Right ventricle myocardium inferior (tissue), 1 donor: ENCODE measurements around the gene SSBP2. TPM values are rescaled to one million over a fixed set of nuclear protein-coding genes. Genes with fewer than 3 reads are reported as not detected.

Experiments used
- ATAC-seq: fragments of 200-7000 bp; cut with Tn5 transposase; one replicate; pipeline ENCODE4 v1.9.1; 2020; ENCODE audit warnings: mild to moderate bottlenecking, moderate library complexity
- DNase-seq: peaks from one replicate; pipeline ENCODE4 v3.0.0; 2021; ENCODE audit errors: missing footprints
- intact Hi-C: fragments of 100-400 bp; cut with DNase I; formaldehyde crosslinking; loops from one replicate; pipeline ENCODE4 v1.11.0; 2022
- total RNA-seq: library from RNA; stranded (reverse); fragmentation: NEBNext Ultra II Directional; extraction: Animal tissue kit (Norgen Biotek cat#: 25700); gene quantifications from one replicate; pipeline ENCODE4 v1.2.1, GENCODE V29; 2021
- donor health status: DM: no; HTN: yes; CAD: no; lungs with severe emphysema.

The SSBP2 gene
- total RNA-seq, 1 donor from 2014 or later: 55.4 TPM

DNA sequence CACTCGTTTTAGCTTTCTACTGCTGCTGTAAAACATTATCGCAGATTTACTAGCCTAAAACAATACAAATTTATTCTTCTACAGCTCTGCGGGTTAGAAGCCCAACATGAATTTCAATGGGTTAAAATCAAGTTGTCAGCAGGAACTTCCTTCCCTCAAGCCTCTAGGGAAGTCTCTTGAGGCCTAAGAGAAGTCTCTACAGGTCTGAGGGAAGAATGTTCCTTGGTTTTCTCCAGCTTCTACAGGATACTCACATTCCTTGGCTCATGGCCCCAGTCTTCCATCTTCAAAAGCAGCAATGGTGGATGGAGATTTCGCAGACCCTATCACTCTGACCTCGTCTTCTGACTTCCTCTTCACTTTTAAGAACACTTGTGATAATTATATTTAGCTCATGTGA is 21.6 kb upstream of the SSBP2 start:
- intact Hi-C loops: no loop called here
- ATAC-seq: no peak
- DNase-seq: no peak

DNA sequence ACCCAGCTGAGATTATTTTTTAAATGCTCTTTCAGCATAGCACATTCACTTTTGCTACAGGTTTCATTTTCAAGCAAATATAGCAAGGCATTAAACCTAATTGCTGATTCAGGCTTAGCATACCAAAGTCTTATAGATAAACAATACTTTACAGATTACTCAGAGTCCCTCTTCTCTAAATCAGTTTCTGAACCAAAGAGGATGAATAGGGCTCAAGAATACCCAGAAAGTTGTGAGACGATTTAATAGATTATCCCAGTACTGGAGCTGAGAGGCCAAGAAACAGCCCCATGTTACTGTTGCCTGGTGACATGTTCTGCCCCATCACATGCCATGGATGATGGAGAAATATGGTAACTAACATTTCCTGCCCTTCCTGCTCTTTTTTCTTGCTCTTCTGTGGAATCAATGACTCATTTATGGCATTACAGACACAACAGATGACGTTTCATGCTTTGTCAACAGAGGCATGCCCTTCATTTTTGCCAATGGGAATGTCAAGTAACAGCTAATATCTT is 18.1 kb upstream of the SSBP2 start:
- intact Hi-C loops: no loop called here
- ATAC-seq (no peak), DNase-seq (no peak)

DNA sequence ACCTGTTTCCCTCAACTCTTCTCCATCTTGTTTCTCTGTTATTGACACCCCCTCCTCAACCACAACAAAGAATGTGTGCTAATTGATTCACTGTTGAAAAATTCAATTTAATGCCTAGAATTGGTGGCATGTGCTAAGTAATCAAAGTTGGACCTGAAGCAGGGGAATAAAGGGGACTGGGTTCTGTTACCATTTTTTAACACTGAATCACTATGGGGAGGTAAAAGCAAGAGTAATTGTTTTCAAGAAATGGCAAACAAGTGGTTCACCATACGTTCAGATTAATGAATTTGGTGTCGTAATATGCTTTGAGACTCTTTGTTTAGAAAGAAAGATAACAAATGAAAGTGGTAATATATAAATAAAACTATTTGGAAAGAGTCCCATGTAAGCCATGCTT is 17.0 kb upstream of the SSBP2 start:
- DNase-seq (no peak), ATAC-seq (no peak)
- intact Hi-C loops: no loop called here

DNA sequence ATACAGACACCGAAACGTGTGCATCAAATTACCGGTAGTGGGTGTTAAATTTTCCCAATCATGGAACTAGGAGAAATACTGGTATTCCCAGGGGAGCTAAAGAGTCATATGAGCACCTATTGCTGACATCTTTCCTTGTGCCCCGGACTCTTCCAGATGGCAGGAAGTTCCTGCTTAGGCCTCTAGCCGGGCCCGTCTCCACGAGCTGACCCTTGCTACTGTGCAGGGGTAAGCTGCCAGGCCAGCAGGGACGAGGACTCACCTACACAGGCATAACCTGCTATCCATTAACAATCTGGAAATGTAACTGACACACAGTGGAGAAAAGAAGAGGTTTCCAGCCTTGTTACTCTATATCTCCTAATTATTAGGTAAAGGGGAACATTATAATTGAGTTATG is 16.2 kb upstream of the SSBP2 start:
- no peak for ATAC-seq
- intact Hi-C loops: no loop called here
- no peak for DNase-seq

DNA sequence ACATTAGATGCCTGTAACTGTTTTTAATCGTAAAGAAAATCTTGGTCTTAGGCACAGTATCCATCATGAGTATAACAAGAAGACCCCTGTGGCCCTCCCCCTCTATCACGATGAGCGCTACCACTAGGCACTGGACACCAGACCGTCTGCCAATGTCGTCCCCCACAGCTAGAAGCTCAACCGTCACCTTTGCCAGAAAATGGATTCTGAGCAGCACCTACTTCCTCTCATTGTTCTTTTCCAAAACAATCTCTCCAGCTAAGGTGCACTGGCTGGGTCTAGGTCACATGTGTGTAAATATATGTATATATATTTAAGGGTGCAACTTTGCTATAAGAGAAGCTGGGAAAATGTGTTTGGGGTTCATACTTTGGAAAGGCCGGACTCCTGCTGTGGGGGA is 15.7 kb upstream of the SSBP2 start:
- intact Hi-C loops: no loop called here
- no peak for DNase-seq
- ATAC-seq: no peak

DNA sequence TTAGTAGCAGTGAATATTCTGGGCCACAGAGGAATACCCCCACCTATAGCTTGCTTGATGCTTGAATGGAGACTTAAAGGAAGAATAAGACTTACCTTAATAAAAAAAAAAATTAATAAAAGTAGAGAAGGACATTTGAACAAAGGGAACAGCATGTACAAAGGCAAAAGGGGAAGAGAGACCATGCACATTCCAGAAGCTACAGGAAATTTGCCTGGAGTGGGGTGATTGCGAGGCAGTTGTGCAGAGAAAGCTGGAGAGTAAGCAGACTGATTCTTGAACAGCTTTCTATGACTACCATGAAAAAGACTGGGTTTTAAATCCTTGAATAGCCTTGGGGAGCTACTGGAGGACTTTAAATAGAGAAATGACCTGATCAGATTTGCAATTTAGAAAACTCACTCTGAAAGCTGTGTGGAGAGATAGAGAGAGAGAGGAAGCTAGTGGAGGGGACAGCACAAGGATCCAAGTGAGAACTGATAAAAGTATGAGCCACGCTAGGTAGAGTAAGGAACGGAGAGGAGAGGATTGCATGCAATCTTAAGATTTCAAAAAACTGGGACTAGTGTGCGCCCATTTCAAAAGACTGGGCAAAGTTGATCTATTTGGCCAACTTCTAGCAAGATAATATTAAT is 12.5 kb upstream of the SSBP2 start:
- intact Hi-C loops: no loop called here
- DNase-seq (no peak), ATAC-seq (no peak)

DNA sequence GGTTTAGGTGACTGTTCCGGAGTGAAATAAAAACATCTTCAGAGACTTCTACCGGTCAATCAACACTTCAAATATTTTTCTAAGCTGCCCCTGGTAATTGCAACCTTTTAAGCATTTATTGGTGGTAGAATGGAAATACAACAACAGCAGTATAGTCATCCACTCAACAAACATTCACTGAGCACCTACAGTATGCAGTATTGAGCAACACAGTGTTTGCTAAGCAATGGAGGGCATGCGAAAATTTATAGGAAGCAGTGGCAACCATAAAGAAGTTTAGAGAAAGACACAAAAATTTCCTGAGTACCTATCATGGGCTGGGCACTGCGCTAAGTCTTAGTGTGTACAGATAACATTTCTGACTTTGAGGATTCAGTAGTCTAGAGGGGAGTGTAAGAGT is 12.0 kb upstream of the SSBP2 start:
- ATAC-seq: no peak
- intact Hi-C loops: no loop called here
- no peak for DNase-seq

DNA sequence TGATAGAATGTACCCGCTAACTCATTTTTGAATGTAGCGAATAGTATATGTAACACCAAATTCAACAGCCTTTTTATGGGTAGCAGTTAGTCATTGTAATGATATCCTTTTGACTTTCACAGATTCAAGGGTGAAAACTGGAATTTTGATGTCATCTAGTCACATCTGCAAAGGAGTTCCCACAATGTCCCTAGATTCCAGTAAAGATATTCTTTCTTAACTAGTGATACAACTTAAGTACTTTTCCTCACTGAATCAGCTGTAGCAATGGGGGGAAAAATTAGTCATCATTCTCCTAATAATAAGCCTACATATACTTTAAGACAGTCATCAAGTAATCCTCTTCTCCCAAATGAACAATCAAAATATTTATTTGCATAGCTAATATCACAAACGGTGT is 11.5 kb upstream of the SSBP2 start:
- DNase-seq (no peak), ATAC-seq (no peak)
- intact Hi-C loops: no loop called here

DNA sequence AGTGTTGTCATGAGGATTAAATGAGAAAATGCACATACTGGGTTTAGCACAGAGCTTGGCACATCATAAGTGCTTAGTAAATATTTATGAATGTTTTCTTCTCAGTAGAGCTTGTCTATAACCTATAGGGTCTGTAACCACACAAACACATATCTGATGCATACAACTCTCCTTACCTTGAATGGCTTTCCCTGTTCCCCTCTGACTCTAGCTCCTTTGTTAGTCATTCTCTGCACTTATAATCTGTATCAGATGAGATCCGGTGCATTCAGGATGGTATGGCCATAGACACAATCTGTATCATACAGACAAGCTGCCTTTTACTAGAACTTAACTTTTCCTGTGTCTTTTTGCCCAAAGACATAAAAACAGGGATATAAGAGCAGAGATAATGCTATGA is 11.1 kb upstream of the SSBP2 start:
- DNase-seq (no peak), ATAC-seq (no peak)
- intact Hi-C loops: no loop called here

DNA sequence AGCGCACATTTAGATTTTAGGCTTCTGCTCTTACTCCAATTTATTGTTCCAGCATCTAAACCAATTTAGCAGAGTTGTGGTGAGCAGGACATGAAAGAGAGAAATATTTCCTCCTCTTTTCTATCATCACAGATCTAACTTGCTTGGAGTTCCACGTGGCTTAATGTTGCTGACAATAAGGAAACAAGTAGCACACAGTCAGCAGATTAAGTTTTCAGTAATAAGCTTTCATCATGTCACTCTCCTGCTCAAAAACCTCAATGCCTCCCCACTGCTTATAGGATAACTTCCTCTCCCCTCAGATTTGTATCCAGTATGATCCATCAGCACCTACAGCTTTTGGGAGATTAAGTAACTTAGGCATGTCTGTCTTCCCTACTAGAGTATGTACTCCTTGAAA is 10.4 kb upstream of the SSBP2 start:
- ATAC-seq (no peak), DNase-seq (no peak)
- intact Hi-C loops: no loop called here

DNA sequence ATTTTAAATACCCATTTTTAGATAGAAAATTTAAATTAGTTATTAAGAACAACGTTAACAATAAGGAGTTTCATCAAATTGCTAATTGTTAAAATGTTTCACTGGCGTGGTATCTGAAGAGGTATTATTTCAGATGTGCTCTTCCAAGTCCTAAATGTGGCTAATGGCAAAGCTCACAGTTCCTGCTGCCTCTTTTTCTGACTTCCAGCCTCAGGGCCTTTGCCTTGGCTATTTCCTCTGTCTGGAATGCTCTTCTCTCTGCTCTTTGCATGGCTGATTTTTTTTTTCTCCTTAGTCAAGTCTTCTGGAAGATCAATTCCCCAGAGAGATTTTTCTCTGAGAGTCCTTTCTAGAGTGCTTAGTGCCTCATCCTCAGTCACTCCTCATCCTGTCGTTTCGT is 9.6 kb upstream of the SSBP2 start:
- DNase-seq (no peak), ATAC-seq (no peak)
- intact Hi-C loops: no loop called here

DNA sequence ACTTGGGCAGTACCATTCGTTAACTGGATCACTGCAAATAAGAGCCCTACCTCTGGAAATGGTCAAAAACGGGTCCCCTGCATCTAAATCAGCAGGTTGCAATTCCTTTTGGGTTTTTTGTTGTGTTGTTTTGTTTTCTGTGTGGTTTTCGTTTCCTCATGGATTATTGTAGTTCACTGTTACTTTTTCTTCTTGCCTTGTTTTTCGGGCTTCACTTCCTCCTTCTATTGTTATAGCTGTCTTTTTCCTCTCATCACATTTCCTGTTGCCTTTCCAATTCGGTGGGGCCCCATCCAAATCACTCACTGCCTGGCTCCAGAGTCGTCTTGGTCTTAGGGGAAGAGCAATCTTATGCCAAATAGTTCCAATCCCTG is 8.7 kb upstream of the SSBP2 start:
- intact Hi-C loops: loop anchor here (10.0 kb wide), 2 partner anchors 335 to 405 kb away; no protein-coding TSS in a partner anchor
- no peak for DNase-seq
- no peak for ATAC-seq

DNA sequence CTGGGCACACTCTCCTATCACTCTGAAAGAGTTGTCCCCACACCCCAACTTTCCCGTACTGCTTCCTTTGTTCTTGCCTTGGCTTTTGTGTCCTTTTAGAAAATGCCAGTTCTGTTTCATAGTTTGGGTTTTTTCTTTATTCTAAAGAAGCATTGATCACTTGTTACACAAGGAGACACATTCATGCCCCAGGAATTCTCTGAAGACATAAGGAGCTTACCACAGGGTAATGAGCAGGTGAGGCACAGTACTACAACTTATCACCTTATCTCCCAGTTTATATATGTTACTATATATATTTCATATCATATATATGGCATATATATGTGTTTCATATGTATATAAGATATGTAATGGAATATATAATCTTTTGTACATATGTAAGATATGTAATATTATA is 6.5 kb upstream of the SSBP2 start:
- ATAC-seq (no peak), DNase-seq (no peak)
- intact Hi-C loops: loop anchor here (10.0 kb wide), 2 partner anchors 333 to 407 kb away; no protein-coding TSS in a partner anchor

DNA sequence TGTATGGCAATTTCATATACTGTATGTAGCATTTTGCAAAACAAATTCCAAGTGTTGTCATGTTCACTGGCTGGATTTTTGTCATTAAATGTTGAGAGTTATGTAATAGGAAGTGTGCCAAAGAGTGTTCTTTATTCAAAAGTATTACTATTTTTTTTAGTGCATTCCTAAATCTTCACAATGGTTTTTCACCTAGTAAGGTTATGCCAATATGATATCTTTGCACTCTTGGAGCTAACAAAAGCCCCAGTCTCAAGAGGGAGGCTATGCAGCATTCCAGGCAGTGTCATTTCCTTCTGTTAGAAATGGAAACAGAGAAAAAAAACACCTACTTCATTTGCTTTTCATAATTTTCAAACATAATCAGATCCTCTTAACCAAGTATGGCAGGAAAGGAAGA is 5.1 kb upstream of the SSBP2 start:
- intact Hi-C loops: loop anchor here (10.0 kb wide), 2 partner anchors 331 to 409 kb away; no protein-coding TSS in a partner anchor
- ATAC-seq (no peak), DNase-seq (no peak)

DNA sequence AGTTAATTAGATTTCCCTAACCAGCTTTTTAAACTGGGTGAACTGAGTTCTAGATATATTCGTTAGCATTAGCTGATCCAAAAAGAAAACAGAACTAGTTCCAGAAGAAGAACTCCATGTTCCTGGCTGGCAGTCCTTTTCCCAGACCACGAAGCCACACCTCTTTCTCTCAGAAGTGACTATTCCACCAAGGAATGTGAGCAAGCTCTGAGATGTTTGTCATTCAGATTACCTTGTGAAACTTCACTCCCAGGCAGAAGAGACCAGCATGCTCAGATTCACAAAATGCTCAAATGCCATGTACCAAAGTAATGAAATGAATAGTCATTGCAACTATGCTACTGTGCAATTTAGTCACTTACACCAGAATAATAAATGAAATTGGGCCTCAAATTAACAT is 4.4 kb upstream of the SSBP2 start:
- DNase-seq (no peak), ATAC-seq (no peak)
- intact Hi-C loops: loop anchor here (10.0 kb wide), 2 partner anchors 331 to 409 kb away; no protein-coding TSS in a partner anchor

DNA sequence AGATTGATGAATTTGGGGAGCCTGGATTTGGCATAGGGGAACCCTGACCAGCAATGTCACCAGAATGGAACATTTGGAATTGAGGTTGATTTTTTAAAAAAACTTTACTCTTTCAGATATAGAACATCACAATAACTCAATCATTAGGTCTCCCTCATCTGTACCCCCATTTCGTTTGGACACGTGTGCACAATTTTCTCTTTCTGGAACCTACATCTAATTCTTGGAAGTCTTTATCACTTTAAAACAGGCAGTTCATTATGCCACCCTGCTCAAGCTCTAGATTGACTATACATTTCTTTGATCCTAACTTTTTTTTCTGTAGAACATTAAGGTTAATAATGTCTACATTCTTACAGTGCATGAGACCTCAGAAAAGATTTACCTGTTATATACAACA is 3.7 kb upstream of the SSBP2 start:
- intact Hi-C loops: loop anchor here (10.0 kb wide), 2 partner anchors 330 to 410 kb away; no protein-coding TSS in a partner anchor
- ATAC-seq (no peak), DNase-seq (no peak)

DNA sequence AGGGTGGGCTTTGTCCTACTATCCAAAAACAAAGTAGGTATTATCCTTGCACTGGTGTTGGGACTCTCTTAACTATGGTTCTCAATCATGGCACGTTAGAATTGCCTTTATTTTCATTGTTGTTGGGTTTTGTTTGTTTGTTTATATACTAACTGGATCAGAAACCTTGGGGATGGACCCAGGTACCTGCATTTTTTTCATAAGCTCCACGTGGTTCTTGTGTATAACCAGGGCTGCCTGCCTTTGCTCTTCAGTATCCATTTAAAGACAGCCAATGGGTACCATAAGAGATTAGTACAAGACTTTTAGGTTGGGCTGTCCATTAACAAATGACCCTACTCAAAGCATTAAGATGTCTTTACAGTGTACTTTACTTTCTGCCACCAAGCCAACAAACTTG is 2.5 kb upstream of the SSBP2 start:
- ATAC-seq (no peak), DNase-seq (no peak)
- intact Hi-C loops: loop anchor here (2.0 to 10.0 kb wide), 3 partner anchors 25 to 411 kb away; no protein-coding TSS in a partner anchor

DNA sequence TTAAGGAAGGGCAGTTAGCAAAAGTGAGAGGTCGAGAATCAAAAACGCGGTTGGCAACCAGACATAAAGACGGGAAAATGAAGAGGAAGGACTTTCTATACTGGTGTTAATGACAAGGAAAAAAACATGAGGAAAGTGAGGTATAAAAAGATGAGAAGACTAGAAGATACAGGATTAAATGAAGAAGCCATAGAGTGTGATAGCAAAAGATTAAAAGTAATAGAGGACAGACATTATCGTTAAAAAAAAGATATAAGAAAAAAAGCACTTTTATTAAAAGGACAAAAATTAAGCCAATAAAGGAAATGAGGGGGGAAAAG is 1.7 kb upstream of the SSBP2 start:
- intact Hi-C loops: loop anchor here (2.0 to 10.0 kb wide), 3 partner anchors 26 to 412 kb away; no protein-coding TSS in a partner anchor
- ATAC-seq: no peak
- DNase-seq: no peak

DNA sequence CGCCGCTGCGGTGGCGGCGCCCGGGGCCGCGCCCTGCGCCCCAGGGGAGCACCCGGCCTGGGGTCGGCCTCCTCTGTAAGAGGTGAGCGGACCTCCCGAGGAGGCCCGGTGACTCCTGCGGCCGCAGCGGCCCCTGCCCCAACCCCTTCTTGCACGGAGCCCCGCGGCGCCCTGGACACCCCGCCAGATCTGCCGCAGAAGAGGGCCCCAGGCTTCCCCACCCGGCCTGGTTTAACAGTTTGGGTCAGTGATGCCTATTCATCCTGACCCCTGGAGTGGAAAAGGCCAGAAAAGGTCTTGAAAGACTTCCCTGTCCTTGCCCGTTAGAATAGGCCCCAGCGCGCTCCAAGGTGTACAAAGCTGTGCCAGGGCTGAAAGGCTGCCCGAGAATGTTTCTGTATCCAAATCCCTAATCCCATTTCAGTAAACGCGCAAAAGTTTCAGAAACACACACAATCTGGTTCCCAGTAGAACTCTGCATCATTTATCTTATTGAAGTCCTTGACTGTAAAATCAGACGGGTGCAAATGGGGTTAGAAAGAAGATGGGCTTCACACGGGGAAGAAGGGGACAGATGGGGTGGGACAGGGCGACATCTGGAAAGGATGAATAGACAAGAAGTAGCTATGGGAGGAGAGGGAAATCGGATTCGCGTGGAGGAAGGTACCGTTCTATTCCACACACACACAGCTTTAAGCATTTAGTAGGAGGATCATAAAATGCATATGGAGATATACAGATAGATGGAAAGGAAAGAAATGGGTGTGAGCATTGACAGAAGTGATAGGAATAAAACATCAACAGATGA is 1.1 kb upstream of the SSBP2 start:
- ATAC-seq: no peak
- DNase-seq: peak; percentile 83

More for the DNA sequence above, 1.1 kb upstream of the SSBP2 start:
- intact Hi-C loops: loop anchor here (1.0 to 10.0 kb wide), 7 partner anchors 27 to 413 kb away; partner anchors contain the start of gene ATG10
